K562 (cell line): ENCODE results near the gene KIF3B. TPM values are rescaled to one million over a fixed set of nuclear protein-coding genes. Genes with fewer than 3 reads are reported as not detected.

Experiments used
- ARID1B ChIP-seq: fragments of 450-650 bp; IDR thresholded peaks from 2 replicates; pipeline ENCODE4 v1.6.1; 2016; ENCODE audit warnings: antibody characterized with exemption, mild to moderate bottlenecking, inconsistent platforms
- CEBPG ChIP-seq, 3 experiments: fragments of 200-800 bp in 1 of 3; sonication (Bioruptor generic) in 1 of 3; sonication (generic) in 1 of 3; formaldehyde crosslinking in 1 of 3; IDR thresholded peaks in 2 of 3; conservative IDR thresholded peaks in 1 of 3; 2 replicates each; pipeline versions ENCODE4 v1.6.1 to v1.8.0; 2016 to 2022; ENCODE audit warnings: missing compliant biosample characterization in 2 of 3, missing genetic modification characterization in 2 of 3, mild to moderate bottlenecking in 1 of 3, missing genetic modification reagents in 1 of 3
- ETV5 ChIP-seq: sonication (generic); formaldehyde crosslinking; IDR thresholded peaks from 2 replicates; pipeline ENCODE4 v1.4.0; 2020; ENCODE audit warnings: low read depth, mild to moderate bottlenecking, missing genetic modification reagents
- HDAC2 ChIP-seq: fragments of 450-650 bp; IDR thresholded peaks from 2 replicates; pipeline ENCODE4 v1.6.1; 2016; ENCODE audit warnings: mild to moderate bottlenecking
- HNRNPLL ChIP-seq: fragments of 200-400 bp; formaldehyde crosslinking; IDR thresholded peaks from 2 replicates; pipeline ENCODE4 v1.6.1; 2017; ENCODE audit warnings: low read length, low read depth, mild to moderate bottlenecking; ENCODE audit not compliant: poor library complexity, severe bottlenecking
- L3MBTL2 ChIP-seq: fragments of 450-650 bp; IDR thresholded peaks from 2 replicates; pipeline ENCODE4 v1.6.1; 2016; ENCODE audit warnings: mild to moderate bottlenecking, moderate library complexity
- LEF1 ChIP-seq: fragments of 450-650 bp; IDR thresholded peaks from 2 replicates; pipeline ENCODE4 v1.6.1; 2016; ENCODE audit warnings: mild to moderate bottlenecking
- NCOR1 ChIP-seq: fragments of 450-650 bp; IDR thresholded peaks from 2 replicates; pipeline ENCODE4 v1.6.1; 2016; ENCODE audit warnings: mild to moderate bottlenecking, moderate library complexity
- NR2C2 ChIP-seq, 2 experiments: fragments of 200-800 bp in 1 of 2; sonication (Bioruptor generic) in 1 of 2; sonication (generic) in 1 of 2; formaldehyde crosslinking in 1 of 2; IDR thresholded peaks; 2 replicates each; pipeline versions ENCODE4 v1.6.1 to v1.8.0; 2016 to 2022; ENCODE audit warnings: mild to moderate bottlenecking in 1 of 2, missing compliant biosample characterization in 1 of 2, missing genetic modification characterization in 1 of 2, missing genetic modification reagents in 1 of 2
- RCOR1 ChIP-seq, 2 experiments: IDR thresholded peaks; 2 replicates each; pipeline ENCODE4 v1.6.1; 2012; ENCODE audit warnings: low read depth in 2 of 2, low read length in 2 of 2, borderline replicate concordance in 1 of 2, improper control_type of control experiment in 1 of 2
- TBP ChIP-seq: optimal IDR thresholded peaks from 2 replicates; pipeline ENCODE3; 2011; ENCODE audit warnings: low read depth, low read length, improper control_type of control experiment
- TCF3 ChIP-seq: sonication (generic); formaldehyde crosslinking; IDR thresholded peaks from 2 replicates; pipeline ENCODE4 v1.4.0; 2020; ENCODE audit warnings: mild to moderate bottlenecking, missing genetic modification reagents
- XRCC4 ChIP-seq: IDR thresholded peaks from one replicate; pipeline ENCODE4 v1.6.1; 2011; ENCODE audit not compliant: insufficient read depth, insufficient read length; ENCODE audit errors: extremely low read depth
- polyA plus RNA-seq, 8 experiments: library from polyadenylated mRNA; depleted of rRNA in 4 of 8; stranded (reverse) in 5 of 8; unstranded in 3 of 8; fragments of >200 nt; fragmentation: Nextera tagmentation in 2 of 8; fragmentation: Illumina TruSeq in 1 of 8; extraction: Ambion mirVana in 2 of 8; extraction: Trizol in 1 of 8; gene quantifications; 2 replicates each; pipeline versions ENCODE4 v1.2.1 to v1.2.3, GENCODE V29; 2011 to 2014; ENCODE audit warnings: inconsistent platforms in 1 of 8, missing spikeins in 1 of 8
- total RNA-seq, 7 experiments: library from RNA; depleted of rRNA in 6 of 7; stranded (reverse); fragments of >200 nt in 6 of 7; fragmentation: Illumina TruSeq in 2 of 7; extraction: Trizol in 2 of 7; gene quantifications; 2 replicates each; pipeline versions ENCODE4 v1.2.1 to v1.2.3, GENCODE V29; 2011 to 2021; ENCODE audit warnings: low replicate concordance in 1 of 7
- TF ChIP-seq, protein P1 (sequence below): sonication (generic); formaldehyde crosslinking; IDR thresholded peaks from 2 replicates; pipeline ENCODE4 v1.4.0; 2020; ENCODE audit warnings: mild to moderate bottlenecking, missing genetic modification reagents
- TF ChIP-seq, protein P2 (sequence below): IDR thresholded peaks from 2 replicates; pipeline ENCODE4 v1.6.1; 2011; ENCODE audit warnings: borderline replicate concordance, low read depth, mild to moderate bottlenecking, moderate library complexity, low read length; ENCODE audit not compliant: insufficient read depth, poor library complexity, severe bottlenecking
- TF ChIP-seq, protein P3 (sequence below): fragments of 250-450 bp; sonication (Bioruptor Pico); IDR thresholded peaks from 2 replicates; pipeline ENCODE4 v1.5.0; 2021; ENCODE audit warnings: mild to moderate bottlenecking, moderate library complexity

KIF3B gene
- total and polyA plus RNA-seq, 9 of the 15 experiments (the other 6 are each of a cell fraction or from before 2014, with no cell fraction given), result 2.9 to 12.3 (median 8.6) TPM

DNA sequence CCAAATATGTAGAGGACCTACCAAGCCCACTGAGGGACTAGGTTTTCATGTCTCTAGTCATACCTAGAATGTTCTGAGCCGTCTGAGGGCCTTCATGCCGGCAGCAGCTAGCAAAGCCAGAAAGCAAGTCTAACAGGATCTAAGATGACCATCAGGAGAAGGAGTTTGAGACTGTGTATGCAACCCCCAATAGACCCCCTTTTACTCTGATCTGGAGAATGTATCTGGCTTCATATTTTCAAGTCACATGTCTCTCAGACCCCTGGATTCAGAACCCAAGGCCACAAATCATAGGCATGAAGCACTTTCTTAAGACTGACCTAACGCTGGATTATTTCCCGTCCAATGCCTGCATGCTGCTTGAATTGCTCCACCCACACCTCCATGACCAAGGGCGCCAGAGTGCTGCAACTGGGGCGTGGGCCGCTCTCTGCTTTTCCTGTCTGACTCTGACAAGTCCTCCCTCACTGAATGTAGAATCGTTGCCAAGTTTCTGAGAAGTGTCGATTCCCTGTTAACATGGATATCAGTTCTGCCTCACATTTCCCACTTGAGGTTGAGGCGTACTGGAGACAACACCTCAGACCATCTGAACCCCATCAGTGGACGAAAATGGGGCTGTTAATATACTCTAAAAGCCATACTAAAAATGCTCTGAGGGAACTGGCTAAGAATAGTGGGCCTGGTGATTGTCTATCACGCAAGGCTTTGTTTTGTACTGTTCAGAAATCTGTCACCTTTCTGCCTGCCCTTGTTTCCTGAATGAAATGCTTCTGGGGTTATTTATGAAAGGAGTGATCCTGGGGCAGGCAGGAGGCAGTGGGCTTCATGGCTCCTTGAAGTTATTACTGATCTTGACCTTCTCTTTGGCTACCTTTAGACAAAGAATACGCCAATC lies 56.8 kb downstream of the KIF3B start (continued):
- TF ChIP-seq, protein P1, sequence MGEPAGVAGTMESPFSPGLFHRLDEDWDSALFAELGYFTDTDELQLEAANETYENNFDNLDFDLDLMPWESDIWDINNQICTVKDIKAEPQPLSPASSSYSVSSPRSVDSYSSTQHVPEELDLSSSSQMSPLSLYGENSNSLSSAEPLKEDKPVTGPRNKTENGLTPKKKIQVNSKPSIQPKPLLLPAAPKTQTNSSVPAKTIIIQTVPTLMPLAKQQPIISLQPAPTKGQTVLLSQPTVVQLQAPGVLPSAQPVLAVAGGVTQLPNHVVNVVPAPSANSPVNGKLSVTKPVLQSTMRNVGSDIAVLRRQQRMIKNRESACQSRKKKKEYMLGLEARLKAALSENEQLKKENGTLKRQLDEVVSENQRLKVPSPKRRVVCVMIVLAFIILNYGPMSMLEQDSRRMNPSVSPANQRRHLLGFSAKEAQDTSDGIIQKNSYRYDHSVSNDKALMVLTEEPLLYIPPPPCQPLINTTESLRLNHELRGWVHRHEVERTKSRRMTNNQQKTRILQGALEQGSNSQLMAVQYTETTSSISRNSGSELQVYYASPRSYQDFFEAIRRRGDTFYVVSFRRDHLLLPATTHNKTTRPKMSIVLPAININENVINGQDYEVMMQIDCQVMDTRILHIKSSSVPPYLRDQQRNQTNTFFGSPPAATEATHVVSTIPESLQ (CRISPR knock-in tag), result 0 out of 2 replicates have a peak, but pooled peaks have one; percentile 29
- TF ChIP-seq ETV5 (CRISPR knock-in tag) (peak; percentile 57; the same call in 1 of the 2 replicates), RCOR1 (IDR thresholded peaks at IDR 0.05; ENCODE audit: borderline replicate concordance in 1 of 2, low read depth in 2 of 2, low read length in 2 of 2) (peak in 1 of 2 experiments; percentile 68; a peak in 2 of 4 replicates), HDAC2 (peak; percentile 58; the same call in 1 of the 2 replicates), ARID1B (peak; percentile 76), CEBPG (CRISPR knock-in tag; IDR thresholded peaks at IDR 0.05) (peak; percentile 41; the same call in 1 of the 2 replicates), CEBPG (tag; conservative IDR thresholded peaks at IDR 0.05 in 1 of 2, IDR thresholded peaks at IDR 0.05 in 1 of 2) (peak in 1 of 2 experiments; percentile 40; a peak in 1 of 4 replicates), TBP (no peak), XRCC4 (no peak), L3MBTL2 (0 out of 2 replicates have a peak, but pooled peaks have one; percentile 25), HNRNPLL (no peak), LEF1 (no peak), TCF3 (CRISPR knock-in tag) (peak; percentile 47), NR2C2 (CRISPR knock-in tag; IDR thresholded peaks at IDR 0.05) (no peak), NR2C2 (tag; IDR thresholded peaks at IDR 0.05) (no peak; the same call in 1 of the 2 replicates), NCOR1 (peak; percentile 45; the same call in 1 of the 2 replicates)
- TF ChIP-seq, protein P2, sequence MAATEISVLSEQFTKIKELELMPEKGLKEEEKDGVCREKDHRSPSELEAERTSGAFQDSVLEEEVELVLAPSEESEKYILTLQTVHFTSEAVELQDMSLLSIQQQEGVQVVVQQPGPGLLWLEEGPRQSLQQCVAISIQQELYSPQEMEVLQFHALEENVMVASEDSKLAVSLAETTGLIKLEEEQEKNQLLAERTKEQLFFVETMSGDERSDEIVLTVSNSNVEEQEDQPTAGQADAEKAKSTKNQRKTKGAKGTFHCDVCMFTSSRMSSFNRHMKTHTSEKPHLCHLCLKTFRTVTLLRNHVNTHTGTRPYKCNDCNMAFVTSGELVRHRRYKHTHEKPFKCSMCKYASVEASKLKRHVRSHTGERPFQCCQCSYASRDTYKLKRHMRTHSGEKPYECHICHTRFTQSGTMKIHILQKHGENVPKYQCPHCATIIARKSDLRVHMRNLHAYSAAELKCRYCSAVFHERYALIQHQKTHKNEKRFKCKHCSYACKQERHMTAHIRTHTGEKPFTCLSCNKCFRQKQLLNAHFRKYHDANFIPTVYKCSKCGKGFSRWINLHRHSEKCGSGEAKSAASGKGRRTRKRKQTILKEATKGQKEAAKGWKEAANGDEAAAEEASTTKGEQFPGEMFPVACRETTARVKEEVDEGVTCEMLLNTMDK, result no peak
- TF ChIP-seq, protein P3, sequence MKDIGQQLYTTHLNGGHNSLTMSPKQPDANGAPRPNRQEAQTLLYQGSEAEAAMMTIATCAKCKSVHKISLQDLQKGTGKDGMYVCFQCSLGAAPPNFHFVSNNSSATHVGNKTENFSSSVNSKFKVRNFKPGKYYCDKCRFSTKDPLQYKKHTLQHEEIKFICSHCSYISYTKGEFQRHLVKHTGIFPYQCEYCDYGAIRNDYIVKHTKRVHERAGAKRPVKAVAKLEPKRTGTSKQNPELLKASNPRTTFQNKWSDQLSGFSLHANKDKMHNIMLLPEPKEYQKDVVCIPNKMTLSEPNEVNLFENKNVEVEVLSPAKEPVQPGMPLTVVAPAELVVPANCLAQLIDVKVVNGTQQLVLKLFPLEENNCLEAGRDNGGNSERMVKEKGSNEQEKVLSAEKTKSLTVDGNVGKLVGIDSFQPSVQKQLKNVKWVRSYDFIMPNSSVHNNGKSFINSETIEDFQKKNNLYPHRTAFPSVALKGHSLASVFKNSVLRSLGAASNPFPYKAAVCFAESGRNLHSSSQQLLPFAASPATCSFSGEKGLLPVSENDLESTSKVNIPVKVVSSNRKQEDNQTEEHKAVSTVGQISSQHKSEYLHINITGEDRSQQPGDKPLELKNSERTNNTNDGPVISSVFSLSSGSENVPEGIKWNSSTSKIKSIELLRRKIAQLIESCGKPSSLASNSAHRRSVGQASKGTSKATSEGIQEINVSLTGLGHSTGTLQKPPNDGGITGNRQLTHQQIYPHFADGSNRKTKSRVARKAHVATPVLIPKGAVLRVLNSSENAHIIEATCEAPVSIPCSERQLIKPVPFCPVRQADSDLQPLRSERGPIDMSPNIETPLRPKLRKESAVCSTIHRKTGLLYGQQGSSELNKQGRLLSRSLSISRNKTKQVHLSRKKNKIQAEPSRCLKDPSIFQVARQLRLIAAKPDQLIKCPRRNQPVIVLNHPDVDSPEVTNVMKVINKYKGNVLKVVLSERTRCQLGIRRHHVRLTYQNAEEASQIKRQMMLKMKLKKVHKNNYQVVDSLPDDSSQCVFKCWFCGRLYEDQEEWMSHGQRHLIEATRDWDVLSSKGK (CRISPR knock-in tag), result no peak
